GM12874 (cell line): Measurements from ENCODE around the gene GPR101.

Experiments
- CTCF ChIP-seq: IDR thresholded peaks from 2 replicates; pipeline ENCODE4 v1.5.1; 2011; ENCODE audit warnings: low read depth, mild to moderate bottlenecking, control low read depth, low read length, moderate library complexity; ENCODE audit not compliant: insufficient read depth

The GPR101 gene

GRCh38 chrX:137032841-137033773 lies 688 bp downstream of the GPR101 start:
- no peak for TF ChIP-seq CTCF

- no peak for TF ChIP-seq CTCF
Observed at GRCh38 chrX:137032341-137032694, 1.5 kb downstream of the GPR101 start.

GRCh38 chrX:137031517-137032340 lies 2.1 kb downstream of the GPR101 start:
- TF ChIP-seq CTCF: no peak

GRCh38 chrX:137031039-137031438 lies 2.8 kb downstream of the GPR101 start:
- no peak for TF ChIP-seq CTCF

- no peak for TF ChIP-seq CTCF
Observed at GRCh38 chrX:137028699-137029098, 5.1 kb downstream of the GPR101 start.

- TF ChIP-seq CTCF: no peak
Observed at GRCh38 chrX:137025930-137026329, 7.9 kb downstream of the GPR101 start.

- no peak for TF ChIP-seq CTCF
Observed at GRCh38 chrX:136999024-136999423, 34.8 kb downstream of the GPR101 start.
